Gastrocnemius medialis (tissue), 4 donors: ENCODE results near the gene CAV2.

ENCODE experiments used
- POLR2A ChIP-seq, 2 donors: fragments of 450-650 bp; IDR thresholded peaks; one replicate each; pipeline ENCODE4 v1.6.1; 2017; ENCODE audit warnings: antibody characterized with exemption in 2 of 2, mild to moderate bottlenecking in 2 of 2, moderate library complexity in 2 of 2
- TF ChIP-seq, protein P1 (sequence below), 5 experiments: fragments of 450-650 bp in 3 of 5; fragments of 200-600 bp in 2 of 5; sonication (generic) in 2 of 5; IDR thresholded peaks in 4 of 5; conservative IDR thresholded peaks in 1 of 5; 1 replicate in 4 of 5; 2 replicates in 1 of 5; pipeline ENCODE4 v1.5.1; 2016 to 2019; ENCODE audit warnings: antibody characterized with exemption in 5 of 5, mild to moderate bottlenecking in 3 of 5, moderate library complexity in 3 of 5

- TF ChIP-seq, protein P1, sequence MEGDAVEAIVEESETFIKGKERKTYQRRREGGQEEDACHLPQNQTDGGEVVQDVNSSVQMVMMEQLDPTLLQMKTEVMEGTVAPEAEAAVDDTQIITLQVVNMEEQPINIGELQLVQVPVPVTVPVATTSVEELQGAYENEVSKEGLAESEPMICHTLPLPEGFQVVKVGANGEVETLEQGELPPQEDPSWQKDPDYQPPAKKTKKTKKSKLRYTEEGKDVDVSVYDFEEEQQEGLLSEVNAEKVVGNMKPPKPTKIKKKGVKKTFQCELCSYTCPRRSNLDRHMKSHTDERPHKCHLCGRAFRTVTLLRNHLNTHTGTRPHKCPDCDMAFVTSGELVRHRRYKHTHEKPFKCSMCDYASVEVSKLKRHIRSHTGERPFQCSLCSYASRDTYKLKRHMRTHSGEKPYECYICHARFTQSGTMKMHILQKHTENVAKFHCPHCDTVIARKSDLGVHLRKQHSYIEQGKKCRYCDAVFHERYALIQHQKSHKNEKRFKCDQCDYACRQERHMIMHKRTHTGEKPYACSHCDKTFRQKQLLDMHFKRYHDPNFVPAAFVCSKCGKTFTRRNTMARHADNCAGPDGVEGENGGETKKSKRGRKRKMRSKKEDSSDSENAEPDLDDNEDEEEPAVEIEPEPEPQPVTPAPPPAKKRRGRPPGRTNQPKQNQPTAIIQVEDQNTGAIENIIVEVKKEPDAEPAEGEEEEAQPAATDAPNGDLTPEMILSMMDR (IDR thresholded peaks at IDR 0.05 in 4 of 5, conservative IDR thresholded peaks at IDR 0.05 in 1 of 5) = no peak
- no peak for TF ChIP-seq POLR2A (IDR thresholded peaks at IDR 0.05)
Measured at GRCh38 chr7:116510795-116511194, 11.3 kb downstream of the CAV2 start.
